Activated T-helper 1 cell treated with Interleukin-2 at 50 U/mL for 16 hours (primary cell): ENCODE results near the gene FAM234A.
"Not testable (repeated sequence)": the region's sequence is repeated elsewhere in the genome, so short reads cannot be mapped to it uniquely, and the experiment has no call there.

ENCODE experiments used
- DNase-seq: peaks from one replicate; pipeline ENCODE4 v3.0.0-alpha.2; 2020; ENCODE audit warnings: low read depth

Gene FAM234A

DNA sequence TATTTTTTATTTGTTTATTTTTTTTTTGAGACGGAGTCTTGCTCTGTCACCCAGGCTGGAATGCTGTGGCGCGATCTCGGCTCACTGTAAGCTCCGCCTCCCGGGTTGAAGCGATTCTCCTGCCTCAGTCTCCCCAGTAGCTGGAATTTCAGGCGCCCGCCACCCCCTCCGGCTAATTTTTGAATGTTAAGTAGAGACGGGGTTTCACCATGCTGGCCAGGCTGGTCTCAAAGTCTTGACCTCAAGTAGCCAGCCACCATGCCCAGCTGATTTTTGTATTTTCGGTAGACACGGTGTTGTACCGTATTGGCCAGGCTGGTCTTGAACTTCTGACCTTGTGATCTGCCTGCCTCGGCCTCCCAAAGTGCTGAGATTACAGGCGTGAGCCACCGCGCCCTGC lies 4.3 kb upstream of the FAM234A start:
- not testable (repeated sequence) for DNase-seq

DNA sequence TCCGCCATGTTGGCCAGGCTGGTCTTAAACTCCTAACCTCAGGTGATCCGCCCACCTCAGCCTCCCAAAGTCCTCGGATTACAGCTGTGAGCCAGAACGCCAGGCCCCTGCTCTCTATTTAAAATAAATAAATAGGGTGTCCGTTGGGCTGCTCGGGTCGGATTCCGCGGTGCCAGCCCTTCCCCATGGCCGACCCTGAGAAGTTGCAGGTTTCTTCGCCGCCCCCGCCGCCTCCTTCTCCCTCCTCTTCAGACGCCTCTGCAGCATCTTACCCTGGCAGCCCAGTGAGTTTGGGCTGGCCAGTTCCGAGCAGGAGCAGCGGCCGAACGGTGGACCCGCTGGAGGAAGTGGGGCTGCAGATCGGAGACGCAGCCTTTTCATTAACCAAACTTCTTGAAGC lies 3.7 kb upstream of the FAM234A start:
- DNase-seq, result no peak

DNA sequence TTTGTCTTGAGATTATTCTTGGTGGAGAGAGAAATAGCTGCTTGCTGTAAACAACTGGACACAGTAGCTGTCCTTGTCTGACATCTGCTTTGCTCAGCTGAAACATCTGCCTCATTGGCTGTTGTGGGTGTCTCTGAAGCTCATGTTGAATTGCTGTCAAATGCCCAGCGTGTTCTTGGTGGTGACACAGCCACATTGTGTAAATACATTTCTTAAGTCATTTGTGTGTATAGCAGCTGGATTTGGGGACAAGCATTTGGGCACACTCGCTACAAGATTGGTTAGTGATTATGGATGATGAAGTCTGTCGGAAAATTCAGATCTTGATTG lies 5.3 kb downstream of the FAM234A start:
- no peak for DNase-seq

DNA sequence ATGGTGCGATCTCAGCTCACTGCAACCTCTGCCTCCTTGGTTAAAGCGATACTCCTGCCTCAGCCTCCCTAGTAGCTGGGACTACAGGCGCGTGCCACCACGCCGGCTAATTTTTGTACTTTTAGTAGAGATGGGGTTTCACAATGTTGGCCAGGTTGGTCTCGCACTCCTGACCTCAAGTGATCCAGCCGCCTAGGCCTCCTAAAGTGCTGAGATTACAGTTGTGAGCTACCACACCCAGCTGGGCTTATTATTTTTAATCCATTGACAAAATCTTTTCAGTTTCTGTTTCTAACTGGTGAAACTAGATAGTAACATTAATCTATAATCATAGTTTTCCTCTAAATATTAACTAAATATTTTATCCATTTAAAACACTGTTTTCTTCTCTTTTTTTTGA lies 5.9 kb downstream of the FAM234A start:
- DNase-seq, result no peak

DNA sequence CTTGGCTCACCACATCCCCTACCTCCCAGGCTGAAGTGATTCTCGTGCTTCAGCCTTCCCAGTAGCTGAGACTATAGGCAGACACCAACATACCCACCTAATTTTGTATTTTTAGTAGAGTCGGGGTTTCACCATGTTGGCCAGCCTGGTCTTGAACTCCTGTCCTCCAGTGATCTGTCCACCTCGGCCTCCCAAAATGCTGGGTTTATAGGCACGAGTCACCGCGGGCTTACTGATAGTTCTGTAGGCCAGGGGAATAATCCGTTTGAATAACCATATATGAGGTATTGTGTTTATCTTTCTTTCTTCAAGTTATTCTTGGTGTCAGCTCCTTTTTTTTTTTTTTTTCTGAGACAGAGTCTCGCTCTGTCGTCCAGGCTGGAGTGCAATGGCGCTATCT lies 7.7 kb downstream of the FAM234A start:
- no peak for DNase-seq

DNA sequence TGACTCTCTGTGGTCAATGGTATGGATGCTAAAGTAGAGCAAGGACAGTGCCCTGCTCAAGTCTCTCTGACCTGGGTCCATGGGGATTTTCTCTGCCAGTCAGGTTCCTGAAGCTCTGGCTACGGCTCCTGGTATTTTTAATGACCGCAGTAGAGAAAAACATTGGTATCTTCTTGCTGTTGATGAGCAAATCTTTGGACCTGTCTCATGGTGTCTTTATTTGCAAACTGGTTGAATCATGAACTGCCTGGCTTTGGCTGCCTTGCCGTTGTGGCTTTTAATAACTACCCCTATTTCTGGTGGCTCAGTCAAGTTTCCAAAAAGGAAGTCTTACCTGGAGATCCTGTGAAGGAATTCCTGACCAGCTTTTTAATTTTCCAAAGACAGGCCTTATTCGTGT lies 8.7 kb downstream of the FAM234A start:
- DNase-seq, result no peak

DNA sequence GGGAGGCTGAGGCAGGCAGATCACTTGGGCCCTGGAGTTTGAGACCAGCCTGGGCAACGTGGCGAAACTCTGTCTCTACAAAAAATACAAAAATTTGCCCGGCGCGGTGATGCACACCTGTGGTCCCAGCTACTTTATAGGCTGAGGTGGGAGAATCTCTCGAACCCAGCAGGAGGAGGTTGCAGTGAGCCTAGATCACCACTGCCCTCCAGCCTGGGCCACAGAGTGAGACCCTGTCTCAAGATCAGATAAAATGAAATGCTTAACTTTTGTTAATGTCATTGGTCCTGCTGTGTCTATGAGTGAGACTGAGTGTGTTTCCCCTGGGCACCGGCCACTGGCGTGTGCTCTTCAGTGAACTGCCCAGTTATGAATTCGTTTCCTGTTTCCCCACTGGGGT lies 10.5 kb downstream of the FAM234A start:
- DNase-seq, result no peak

DNA sequence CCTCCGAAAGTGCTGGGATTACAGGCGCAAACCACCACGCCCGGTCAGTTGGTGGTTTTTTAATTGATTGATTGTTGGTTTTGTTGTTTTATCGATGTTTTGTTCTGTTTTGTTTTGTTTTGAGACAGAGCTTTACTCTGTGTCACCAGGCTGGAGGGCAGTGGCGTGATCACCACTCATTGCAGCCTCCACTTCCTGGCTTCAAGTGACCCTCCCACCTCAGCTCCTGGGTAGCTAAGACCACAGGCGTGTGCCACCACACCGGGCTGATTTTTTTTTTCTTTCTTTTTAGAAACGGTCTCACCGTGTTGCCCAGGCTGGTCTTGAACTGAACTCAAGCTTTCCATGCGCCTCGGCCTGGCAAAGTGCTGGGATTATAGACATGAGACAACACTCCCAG lies 12.4 kb downstream of the FAM234A start:
- DNase-seq, result no peak

DNA sequence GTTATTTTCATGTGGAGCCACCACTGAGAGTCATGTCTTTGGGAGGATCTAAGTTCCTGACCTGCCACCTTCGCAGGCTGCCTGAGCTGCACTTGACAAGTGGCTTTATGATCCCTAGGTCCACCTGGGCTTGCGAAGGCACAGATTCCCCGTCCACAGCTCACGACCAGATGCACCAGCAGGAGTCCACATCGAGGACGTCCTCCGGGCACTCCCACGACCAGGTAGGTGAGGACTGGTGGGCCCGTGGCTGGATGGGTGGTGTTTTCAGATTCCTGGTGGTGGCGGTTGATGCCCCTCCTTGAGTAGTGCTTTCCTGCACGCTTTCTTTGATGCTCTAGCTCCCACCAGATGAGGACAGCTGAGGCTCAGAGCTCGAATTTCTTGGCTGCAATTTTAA lies 14.8 kb downstream of the FAM234A start:
- DNase-seq, result no peak

DNA sequence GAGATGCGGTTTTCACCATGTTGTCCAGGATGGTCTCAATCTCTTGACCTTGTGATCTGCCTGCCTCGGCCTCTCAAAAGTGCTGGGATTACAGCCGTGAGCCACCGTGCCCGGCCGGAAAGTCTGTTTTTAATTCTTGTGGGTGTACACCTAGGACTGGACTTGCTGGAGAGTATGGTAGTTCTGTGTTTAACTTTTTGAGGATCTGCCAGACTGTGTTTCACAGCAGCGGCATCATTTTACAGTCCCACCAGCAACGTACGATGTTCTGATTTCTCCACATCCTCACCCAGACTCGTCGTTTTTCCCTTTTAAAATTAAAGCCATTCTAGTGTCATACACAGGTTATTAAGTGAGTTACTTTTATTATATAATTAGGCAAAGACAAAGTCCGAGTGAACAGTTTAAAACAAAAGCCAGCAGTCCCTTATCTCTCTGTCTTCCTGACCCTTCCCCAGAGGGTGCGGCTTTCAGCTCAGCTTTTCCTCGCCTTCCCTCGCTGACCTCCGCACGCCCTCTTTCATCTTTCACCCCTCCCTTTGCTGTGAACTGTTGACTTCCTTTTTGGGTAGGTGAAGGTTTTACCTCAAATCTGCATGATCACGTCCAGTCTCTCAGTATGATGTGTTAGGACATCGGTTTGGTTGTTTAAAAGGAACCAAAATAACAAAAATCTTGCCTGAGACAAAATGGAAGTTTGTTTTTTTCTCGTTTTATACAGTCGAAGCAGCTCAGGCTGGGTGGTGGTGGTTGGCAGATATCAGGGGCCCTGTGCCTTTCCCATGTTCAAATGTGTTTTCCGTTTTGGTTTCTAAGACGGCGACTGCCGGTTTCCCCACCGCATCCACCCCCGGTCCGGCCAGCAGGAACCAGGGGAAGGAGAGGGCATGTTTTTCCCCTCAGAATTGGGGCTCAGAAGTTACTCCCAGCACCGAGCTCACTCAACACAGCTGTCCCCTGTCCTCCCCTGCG lies 18.0 kb downstream of the FAM234A start:
- DNase-seq, result no peak

DNA sequence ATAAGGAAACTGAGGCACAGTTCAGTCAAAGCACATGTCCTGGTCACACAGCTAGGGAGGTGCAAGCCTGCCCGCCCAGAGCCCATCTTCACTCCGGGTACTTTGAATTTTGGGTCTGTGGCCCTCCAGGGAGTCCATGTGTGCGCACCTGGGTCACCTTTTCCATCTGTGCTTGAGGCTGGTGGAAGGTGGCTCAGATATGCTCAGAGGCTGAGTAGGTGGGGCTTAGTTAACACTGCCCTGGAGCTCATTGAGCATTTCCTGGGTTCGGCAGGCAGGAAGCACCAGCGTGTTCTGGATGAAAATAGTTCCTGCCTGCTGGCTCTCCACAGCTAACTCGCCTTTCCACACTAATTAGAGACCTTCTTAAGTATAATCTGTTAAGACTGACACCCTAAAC lies 19.2 kb downstream of the FAM234A start:
- DNase-seq, result no peak

DNA sequence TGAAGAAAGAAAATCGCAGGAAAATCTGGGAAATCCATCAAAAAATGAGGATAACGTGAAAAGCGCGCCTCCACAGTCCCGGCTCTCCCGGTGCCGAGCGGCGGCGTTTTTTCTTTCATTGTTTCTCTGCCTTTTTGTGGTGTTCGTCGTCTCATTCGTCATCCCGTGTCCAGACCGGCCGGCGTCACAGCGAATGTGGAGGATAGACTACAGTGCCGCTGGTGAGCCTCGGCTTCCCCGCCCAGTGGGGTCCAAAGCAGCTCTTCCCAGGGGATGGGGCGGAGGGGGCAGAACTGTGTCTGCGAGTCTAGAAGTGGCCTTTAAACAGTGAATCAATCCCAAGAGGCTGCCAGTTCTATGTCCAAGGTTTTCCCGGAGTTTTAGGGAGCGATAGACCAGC lies 19.8 kb downstream of the FAM234A start:
- DNase-seq, result no peak

DNA sequence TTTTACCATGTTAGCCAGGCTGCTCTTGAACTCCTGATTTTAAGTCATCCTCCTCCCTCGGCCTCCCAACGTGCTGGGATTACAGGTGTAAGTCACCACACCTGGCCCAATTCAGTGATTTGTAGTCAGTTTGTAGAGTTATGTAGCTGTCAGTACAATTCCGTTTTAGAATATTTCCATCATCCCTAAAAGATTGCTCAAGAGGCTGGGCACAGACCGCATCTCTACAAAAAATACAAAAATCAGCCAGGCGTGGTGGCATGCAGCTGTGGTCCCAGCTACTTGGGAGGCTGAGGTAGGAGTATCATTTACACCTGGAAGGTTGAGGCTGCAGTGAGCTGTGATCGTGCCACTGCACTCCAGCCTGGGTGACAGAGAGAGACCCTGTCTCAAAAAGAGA lies 20.6 kb downstream of the FAM234A start:
- DNase-seq, result no peak

DNA sequence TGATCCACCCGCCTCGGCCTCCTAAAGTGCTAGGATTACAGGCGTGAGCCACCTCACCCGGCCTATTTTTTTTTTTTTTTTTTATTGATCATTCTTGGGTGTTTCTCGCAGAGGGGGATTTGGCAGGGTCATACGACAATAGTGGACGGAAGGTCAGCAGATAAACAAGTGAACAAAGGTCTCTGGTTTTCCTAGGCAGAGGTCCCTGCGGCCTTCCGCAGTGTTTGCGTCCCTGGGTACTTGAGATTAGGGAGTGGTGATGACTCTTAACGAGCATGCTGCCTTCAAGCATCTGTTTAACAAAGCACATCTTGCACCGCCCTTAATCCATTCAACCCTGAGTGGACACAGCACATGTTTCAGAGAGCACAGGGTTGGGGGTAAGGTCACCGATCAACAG lies 23.5 kb downstream of the FAM234A start:
- not testable (repeated sequence) for DNase-seq

DNA sequence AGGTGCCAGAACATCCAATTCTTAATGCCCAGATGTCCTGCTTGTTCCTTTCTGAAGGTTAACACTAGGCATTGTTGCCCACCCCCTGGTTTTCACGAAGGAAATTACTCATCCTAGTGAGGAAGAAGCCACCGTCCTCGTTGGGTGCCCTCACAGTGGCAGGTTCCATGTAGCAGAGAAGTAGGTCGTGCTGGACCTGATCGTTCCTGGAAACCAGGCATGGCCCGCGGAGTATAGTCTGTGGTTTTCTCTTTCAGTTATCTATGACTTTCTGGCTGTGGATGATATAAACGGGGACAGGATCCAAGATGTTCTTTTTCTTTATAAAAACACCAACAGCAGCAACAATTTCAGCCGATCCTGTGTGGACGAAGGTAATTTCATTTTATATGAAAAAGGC lies 24.6 kb downstream of the FAM234A start:
- DNase-seq, result no peak

DNA sequence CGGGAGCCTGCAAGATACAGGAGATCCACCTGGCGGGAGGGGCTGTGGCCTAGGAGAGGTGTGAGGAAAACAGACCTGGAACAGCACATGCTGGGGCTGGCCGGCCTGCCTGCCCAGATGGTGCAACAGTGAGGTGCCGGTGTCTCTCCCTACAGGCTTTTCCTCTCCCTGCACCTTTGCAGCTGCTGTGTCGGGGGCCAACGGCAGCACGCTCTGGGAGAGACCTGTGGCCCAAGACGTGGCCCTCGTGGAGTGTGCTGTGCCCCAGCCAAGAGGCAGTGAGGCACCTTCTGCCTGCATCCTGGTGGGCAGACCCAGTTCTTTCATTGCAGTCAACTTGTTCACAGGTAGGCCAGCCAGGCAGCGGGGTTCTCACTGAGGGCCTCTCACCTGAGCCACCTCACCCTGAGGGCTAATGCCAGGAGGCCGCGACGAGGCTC lies 25.2 kb downstream of the FAM234A start:
- DNase-seq, result no peak

DNA sequence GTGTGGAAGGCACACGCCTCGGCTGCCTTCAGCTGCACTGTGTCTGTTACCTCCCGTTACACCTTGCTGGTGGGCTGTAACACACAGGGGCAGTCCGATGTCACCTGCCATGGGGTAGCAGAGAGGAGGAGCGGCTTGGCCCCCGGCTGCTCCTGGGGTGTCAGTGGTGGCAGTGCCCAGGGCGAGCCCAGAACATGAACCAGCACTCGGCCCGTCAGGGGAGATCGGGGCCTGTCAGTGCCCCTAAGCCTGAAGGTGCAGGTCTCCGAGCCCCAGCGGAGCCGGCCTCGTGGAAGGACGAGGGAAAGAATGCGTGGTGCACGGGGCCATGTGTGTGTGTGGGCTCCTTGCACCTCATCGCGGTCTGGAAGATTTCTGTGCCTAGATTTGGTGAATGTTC lies 25.7 kb downstream of the FAM234A start:
- DNase-seq, result no peak

DNA sequence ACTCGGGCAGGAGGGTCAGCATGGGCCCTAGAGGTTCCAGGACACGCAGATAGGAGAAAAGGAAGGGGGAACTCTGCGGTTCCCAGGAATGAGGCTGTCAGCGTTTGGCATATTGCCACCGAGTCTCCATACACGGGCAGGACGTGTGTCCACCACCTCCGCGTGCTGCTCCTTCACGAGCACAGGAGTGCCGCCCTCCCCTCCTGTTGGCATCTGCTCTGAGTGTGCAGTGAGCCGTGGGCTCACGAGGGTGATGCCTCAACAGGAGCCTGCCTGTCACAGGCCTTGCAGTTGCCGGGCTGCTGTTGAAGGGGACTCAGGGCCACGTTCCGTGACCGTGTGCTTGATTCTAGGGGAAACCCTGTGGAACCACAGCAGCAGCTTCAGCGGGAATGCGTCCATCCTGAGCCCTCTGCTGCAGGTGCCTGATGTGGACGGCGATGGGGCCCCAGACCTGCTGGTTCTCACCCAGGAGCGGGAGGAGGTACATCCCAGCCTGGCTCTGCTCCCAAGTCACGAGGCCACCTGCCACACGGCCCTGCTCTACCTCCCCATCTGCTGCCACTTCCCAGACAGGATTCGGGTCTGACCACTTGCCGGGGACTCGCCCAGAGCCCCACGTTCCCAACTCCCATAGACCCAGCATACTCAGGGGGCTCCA lies 26.5 kb downstream of the FAM234A start:
- no peak for DNase-seq

DNA sequence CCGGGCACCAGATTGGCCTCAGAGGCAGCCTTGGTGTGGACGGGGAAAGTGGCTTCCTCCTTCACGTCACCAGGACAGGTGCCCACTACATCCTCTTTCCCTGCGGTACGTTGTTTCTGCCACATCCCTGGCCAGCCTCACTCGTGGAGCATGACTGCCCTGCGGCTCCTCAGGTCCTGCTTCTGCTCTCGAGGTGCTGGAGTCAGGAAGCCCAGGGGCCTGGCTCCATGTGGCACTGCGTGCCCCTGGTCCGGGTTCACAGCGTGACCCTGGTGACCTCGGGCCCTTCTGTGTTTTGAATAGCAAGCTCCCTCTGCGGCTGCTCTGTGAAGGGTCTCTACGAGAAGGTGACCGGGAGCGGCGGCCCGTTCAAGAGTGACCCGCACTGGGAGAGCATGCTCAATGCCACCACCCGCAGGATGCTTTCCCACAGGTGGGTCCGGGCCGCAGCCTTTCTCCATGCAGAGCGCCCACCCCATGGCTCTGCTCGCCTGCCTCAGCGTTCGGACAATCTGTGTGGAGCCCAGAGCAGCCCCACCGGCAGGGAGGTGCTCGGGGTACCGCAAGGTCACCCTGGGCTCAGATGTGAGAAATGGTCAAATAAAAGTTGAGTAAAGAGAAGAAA lies 27.6 kb downstream of the FAM234A start:
- DNase-seq, result no peak

DNA sequence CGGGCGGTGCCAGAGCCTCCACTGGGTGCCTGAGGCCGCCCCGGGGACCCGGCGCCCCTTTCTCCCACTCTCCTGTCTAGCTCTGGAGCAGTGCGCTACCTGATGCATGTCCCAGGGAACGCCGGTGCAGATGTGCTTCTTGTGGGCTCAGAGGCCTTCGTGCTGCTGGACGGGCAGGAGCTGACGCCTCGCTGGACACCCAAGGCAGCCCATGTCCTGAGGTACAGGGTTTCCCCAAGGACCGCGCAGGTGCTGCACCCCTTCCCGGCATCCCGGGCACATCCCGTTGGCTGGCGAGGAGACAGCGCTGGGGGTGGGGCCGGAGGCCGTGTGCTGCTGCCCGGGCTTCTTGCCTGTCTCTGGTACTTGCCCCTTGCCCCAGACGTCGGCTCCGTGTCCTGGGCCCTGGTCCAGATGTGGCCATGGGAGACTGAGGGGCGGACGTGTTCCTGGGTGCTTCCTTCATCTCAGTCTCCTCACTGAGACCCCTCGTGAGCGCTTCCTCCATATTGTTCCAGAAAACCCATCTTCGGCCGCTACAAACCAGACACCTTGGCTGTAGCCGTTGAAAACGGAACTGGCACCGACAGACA lies 28.7 kb downstream of the FAM234A start:
- no peak for DNase-seq

DNA sequence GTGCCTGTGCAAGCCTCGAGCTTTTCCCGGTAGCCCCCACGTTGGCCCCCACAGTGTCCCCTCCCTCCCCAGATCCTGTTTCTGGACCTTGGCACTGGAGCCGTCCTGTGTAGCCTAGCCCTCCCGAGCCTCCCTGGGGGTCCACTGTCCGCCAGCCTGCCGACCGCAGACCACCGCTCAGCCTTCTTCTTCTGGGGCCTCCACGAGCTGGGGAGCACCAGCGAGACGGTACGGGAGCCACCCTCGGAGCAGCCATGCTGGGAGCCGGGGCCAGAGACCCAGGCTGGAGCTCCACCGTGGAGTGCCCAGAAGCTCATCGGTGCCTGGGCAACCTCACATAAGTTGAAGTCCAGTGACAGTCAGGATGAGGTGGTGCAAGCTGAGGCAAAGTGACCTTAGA lies 29.3 kb downstream of the FAM234A start:
- DNase-seq, result no peak

DNA sequence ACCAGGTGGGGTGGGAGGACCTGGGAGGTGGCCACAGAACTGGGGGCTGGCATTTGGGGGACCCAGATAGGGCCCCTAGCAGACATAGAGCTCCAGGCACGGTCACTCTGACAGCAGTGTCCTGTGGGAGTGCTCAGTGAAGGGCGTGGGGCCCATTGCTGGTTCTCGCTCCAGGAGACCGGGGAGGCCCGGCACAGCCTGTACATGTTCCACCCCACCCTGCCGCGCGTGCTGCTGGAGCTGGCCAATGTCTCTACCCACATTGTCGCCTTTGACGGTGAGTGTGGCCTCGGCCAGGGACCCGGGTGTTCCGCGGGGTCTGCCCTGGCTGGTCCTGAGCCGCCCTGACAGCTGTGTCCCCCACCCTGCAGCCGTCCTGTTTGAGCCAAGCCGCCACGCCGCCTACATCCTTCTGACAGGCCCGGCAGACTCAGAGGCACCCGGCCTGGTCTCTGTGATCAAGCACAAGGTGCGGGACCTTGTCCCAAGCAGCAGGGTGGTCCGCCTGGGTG lies 29.9 kb downstream of the FAM234A start:
- DNase-seq, result no peak
